Measurements from ENCODE around the gene SLC9A2.

Gene SLC9A2

GRCh38 chr2:102758439-102758838 lies 139.1 kb downstream of the SLC9A2 start:
- DNase-seq (ENCODE audit: low read depth) = no peak
- H3K4me3 ChIP-seq (ENCODE audit: low read depth, low read length) = no peak overlapping the region
- TF ChIP-seq CTCF (IDR thresholded peaks at IDR 0.05; ENCODE audit: insufficient read depth, low read depth, low read length, missing control alignments) = no peak

Data from GM12865 (cell line).